Suprapubic skin (tissue), 4 donors: ENCODE results near the gene KCTD14.

Experiments
- EP300 ChIP-seq: sonication (generic); formaldehyde crosslinking; IDR thresholded peaks from one replicate; pipeline ENCODE4 v1.6.1; 2017; ENCODE audit warnings: antibody characterized with exemption
- POLR2A ChIP-seq, 2 donors: fragments of 450-650 bp; IDR thresholded peaks; one replicate each; pipeline ENCODE4 v1.6.1; 2017; ENCODE audit warnings: antibody characterized with exemption in 2 of 2, mild to moderate bottlenecking in 2 of 2, moderate library complexity in 2 of 2
- POLR2AphosphoS5 ChIP-seq, 3 donors: sonication (generic); formaldehyde crosslinking; IDR thresholded peaks; one replicate each; pipeline ENCODE4 v1.6.1; 2017; ENCODE audit warnings: antibody characterized with exemption in 3 of 3
- TF ChIP-seq, protein P1 (sequence below), 2 donors: fragments of 200-600 bp in 1 of 2; fragments of 450-650 bp in 1 of 2; sonication (generic) in 1 of 2; IDR thresholded peaks; one replicate each; pipeline ENCODE4 v1.5.1; 2016 to 2019; ENCODE audit warnings: antibody characterized with exemption in 2 of 2, mild to moderate bottlenecking in 1 of 2, moderate library complexity in 1 of 2

DNA sequence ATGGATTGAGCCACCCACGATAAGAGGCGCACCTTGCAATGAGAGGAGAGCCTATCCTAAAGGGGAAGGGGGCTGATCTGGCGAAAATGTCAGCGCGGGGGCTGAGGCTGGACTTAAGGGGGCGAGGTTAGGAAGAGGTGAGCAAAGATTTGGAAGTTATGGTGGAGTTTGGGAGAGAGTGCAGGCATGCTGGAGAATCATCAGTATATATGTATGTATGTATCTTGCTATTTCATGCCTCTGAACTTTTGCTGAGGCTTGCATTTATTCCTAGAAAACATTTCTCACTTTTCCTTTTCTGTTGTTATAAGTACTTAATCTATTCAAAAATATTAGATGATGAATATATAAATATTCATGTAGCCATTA lies 23.4 kb upstream of the KCTD14 start:
- TF ChIP-seq, protein P1, sequence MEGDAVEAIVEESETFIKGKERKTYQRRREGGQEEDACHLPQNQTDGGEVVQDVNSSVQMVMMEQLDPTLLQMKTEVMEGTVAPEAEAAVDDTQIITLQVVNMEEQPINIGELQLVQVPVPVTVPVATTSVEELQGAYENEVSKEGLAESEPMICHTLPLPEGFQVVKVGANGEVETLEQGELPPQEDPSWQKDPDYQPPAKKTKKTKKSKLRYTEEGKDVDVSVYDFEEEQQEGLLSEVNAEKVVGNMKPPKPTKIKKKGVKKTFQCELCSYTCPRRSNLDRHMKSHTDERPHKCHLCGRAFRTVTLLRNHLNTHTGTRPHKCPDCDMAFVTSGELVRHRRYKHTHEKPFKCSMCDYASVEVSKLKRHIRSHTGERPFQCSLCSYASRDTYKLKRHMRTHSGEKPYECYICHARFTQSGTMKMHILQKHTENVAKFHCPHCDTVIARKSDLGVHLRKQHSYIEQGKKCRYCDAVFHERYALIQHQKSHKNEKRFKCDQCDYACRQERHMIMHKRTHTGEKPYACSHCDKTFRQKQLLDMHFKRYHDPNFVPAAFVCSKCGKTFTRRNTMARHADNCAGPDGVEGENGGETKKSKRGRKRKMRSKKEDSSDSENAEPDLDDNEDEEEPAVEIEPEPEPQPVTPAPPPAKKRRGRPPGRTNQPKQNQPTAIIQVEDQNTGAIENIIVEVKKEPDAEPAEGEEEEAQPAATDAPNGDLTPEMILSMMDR (IDR thresholded peaks at IDR 0.05), result no peak
- TF ChIP-seq EP300 (no peak), POLR2AphosphoS5 (IDR thresholded peaks at IDR 0.05) (no peak), POLR2A (IDR thresholded peaks at IDR 0.05) (no peak)
